SK-N-SH treated with all-trans-retinoic acid at 6 μM for 48 hours (cell line): ENCODE data around the gene MED13.

Experiments used
- ATAC-seq: fragments of 200-7000 bp; cut with Tn5 transposase; 3 replicates; pipeline ENCODE4 v1.9.1; 2020; ENCODE audit warnings: mild to moderate bottlenecking, moderate library complexity
- ARNTL ChIP-seq: fragments of 450-650 bp; formaldehyde crosslinking; IDR thresholded peaks from 2 replicates; pipeline ENCODE4 v1.5.0; 2020; ENCODE audit warnings: low read depth, mild to moderate bottlenecking, moderate library complexity, borderline replicate concordance
- BACH2 ChIP-seq: fragments of 250-450 bp; sonication (Bioruptor Pico); IDR thresholded peaks from 2 replicates; pipeline ENCODE4 v1.9.0; 2021; ENCODE audit warnings: mild to moderate bottlenecking, borderline replicate concordance
- CSDC2 ChIP-seq: fragments of 250-450 bp; sonication (Bioruptor Pico); IDR thresholded peaks from 2 replicates; pipeline ENCODE4 v1.5.0; 2020; ENCODE audit warnings: mild to moderate bottlenecking, moderate library complexity
- CSRNP3 ChIP-seq: fragments of 250-450 bp; sonication (Bioruptor Pico); IDR thresholded peaks from 2 replicates; pipeline ENCODE4 v1.5.1; 2021; ENCODE audit warnings: mild to moderate bottlenecking, moderate library complexity
- GLIS3 ChIP-seq: fragments of 250-450 bp; sonication (Bioruptor Pico); IDR thresholded peaks from 2 replicates; pipeline ENCODE4 v1.5.0; 2020; ENCODE audit warnings: mild to moderate bottlenecking, moderate library complexity
- ISL1 ChIP-seq: fragments of 250-450 bp; sonication (Bioruptor Pico); IDR thresholded peaks from 2 replicates; pipeline ENCODE4 v2.1.2; 2022; ENCODE audit warnings: mild to moderate bottlenecking, moderate library complexity
- OSR1 ChIP-seq: fragments of 250-450 bp; sonication (Bioruptor Pico); IDR thresholded peaks from 2 replicates; pipeline ENCODE4 v1.8.0; 2022; ENCODE audit warnings: moderate library complexity, mild to moderate bottlenecking, inconsistent platforms
- PPARA ChIP-seq: fragments of 250-450 bp; sonication (Bioruptor Pico); IDR thresholded peaks from 2 replicates; pipeline ENCODE4 v1.5.0; 2020; ENCODE audit warnings: mild to moderate bottlenecking, borderline replicate concordance
- RARB ChIP-seq: fragments of 250-450 bp; sonication (Bioruptor Pico); IDR thresholded peaks from 2 replicates; pipeline ENCODE4 v1.8.0; 2021; ENCODE audit warnings: mild to moderate bottlenecking, moderate library complexity
- SNAI2 ChIP-seq: fragments of 250-450 bp; sonication (Bioruptor Pico); IDR thresholded peaks from 2 replicates; pipeline ENCODE4 v1.5.0; 2020; ENCODE audit warnings: mild to moderate bottlenecking, moderate library complexity
- TCF4 ChIP-seq: fragments of 250-450 bp; sonication (Bioruptor Pico); IDR thresholded peaks from 2 replicates; pipeline ENCODE4 v1.8.0; 2021; ENCODE audit warnings: mild to moderate bottlenecking, moderate library complexity, borderline replicate concordance
- TOX ChIP-seq: fragments of 250-450 bp; sonication (Bioruptor Pico); IDR thresholded peaks from 2 replicates; pipeline ENCODE4 v1.8.0; 2021; ENCODE audit warnings: mild to moderate bottlenecking, moderate library complexity, borderline replicate concordance
- ZC3H10 ChIP-seq: fragments of 250-450 bp; sonication (Bioruptor Pico); IDR thresholded peaks from 2 replicates; pipeline ENCODE4 v1.5.1; 2021; ENCODE audit warnings: mild to moderate bottlenecking, moderate library complexity
- ZFP3 ChIP-seq: fragments of 250-450 bp; sonication (Bioruptor Pico); IDR thresholded peaks from 2 replicates; pipeline ENCODE4 v1.5.0; 2020; ENCODE audit warnings: mild to moderate bottlenecking, moderate library complexity
- ZFP30 ChIP-seq: fragments of 450-650 bp; formaldehyde crosslinking; IDR thresholded peaks from 2 replicates; pipeline ENCODE4 v1.5.0; 2022; ENCODE audit warnings: mild to moderate bottlenecking, moderate library complexity
- ZNF565 ChIP-seq: fragments of 450-650 bp; formaldehyde crosslinking; conservative IDR thresholded peaks from 2 replicates; pipeline ENCODE4 v1.5.0; 2020; ENCODE audit warnings: low read depth, mild to moderate bottlenecking, moderate library complexity
- TF ChIP-seq, protein P1 (sequence below): fragments of 250-450 bp; sonication (Bioruptor Pico); IDR thresholded peaks from 2 replicates; pipeline ENCODE4 v1.8.0; 2021; ENCODE audit warnings: low read depth, mild to moderate bottlenecking, moderate library complexity, borderline replicate concordance
- TF ChIP-seq, protein P2 (sequence below): fragments of 250-450 bp; sonication (Bioruptor Pico); IDR thresholded peaks from 2 replicates; pipeline ENCODE4 v1.8.0; 2020; ENCODE audit warnings: mild to moderate bottlenecking, moderate library complexity, borderline replicate concordance
- TF ChIP-seq, protein P3 (sequence below): fragments of 250-450 bp; sonication (Bioruptor Pico); IDR thresholded peaks from 2 replicates; pipeline ENCODE4 v1.5.1; 2020; ENCODE audit warnings: low read depth, mild to moderate bottlenecking, moderate library complexity
- TF ChIP-seq, protein P4 (sequence below): fragments of 250-450 bp; sonication (Bioruptor Pico); IDR thresholded peaks from 2 replicates; pipeline ENCODE4 v1.5.0; 2020; ENCODE audit warnings: mild to moderate bottlenecking, moderate library complexity

Gene MED13

GRCh38 chr17:62110923-62111484 lies 45.9 kb upstream of the MED13 start:
- no peak for ATAC-seq
- TF ChIP-seq ZFP3 (CRISPR knock-in tag) = no peak
- TF ChIP-seq ZFP30 = no peak
- TF ChIP-seq CSDC2 (CRISPR knock-in tag) = no peak
- TF ChIP-seq CSRNP3 (CRISPR knock-in tag) = no peak
- TF ChIP-seq ZC3H10 (CRISPR knock-in tag) = no peak
- TF ChIP-seq TOX (CRISPR knock-in tag) = no peak
- no peak for TF ChIP-seq GLIS3 (CRISPR knock-in tag)
- no peak for TF ChIP-seq BACH2 (CRISPR knock-in tag)
- TF ChIP-seq, protein P1, sequence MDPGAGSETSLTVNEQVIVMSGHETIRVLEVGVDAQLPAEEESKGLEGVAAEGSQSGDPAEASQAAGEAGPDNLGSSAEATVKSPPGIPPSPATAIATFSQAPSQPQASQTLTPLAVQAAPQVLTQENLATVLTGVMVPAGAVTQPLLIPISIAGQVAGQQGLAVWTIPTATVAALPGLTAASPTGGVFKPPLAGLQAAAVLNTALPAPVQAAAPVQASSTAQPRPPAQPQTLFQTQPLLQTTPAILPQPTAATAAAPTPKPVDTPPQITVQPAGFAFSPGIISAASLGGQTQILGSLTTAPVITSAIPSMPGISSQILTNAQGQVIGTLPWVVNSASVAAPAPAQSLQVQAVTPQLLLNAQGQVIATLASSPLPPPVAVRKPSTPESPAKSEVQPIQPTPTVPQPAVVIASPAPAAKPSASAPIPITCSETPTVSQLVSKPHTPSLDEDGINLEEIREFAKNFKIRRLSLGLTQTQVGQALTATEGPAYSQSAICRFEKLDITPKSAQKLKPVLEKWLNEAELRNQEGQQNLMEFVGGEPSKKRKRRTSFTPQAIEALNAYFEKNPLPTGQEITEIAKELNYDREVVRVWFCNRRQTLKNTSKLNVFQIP (CRISPR knock-in tag) = no peak
- TF ChIP-seq, protein P2, sequence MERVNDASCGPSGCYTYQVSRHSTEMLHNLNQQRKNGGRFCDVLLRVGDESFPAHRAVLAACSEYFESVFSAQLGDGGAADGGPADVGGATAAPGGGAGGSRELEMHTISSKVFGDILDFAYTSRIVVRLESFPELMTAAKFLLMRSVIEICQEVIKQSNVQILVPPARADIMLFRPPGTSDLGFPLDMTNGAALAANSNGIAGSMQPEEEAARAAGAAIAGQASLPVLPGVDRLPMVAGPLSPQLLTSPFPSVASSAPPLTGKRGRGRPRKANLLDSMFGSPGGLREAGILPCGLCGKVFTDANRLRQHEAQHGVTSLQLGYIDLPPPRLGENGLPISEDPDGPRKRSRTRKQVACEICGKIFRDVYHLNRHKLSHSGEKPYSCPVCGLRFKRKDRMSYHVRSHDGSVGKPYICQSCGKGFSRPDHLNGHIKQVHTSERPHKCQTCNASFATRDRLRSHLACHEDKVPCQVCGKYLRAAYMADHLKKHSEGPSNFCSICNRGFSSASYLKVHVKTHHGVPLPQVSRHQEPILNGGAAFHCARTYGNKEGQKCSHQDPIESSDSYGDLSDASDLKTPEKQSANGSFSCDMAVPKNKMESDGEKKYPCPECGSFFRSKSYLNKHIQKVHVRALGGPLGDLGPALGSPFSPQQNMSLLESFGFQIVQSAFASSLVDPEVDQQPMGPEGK (CRISPR knock-in tag) = no peak
- TF ChIP-seq OSR1 = no peak
- no peak for TF ChIP-seq ARNTL

DNA sequence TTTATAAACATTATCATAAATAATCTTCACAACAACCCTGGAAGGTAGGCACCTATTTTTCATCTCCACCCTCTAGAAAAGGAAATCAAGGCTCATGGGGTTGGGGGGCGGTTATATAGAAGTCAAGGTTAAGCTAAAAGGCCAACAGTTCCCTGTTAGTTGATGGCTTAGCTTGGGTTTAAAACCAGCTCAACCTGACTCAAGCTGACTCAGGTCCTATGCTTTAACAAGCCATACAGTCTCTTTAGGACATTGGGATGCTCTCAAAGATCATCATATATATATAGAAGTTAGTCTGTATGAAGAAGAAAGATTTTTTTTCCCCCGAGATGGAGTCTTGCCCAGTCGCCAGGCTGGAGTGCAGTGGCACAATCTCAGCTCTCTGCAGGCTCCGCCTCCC lies 44.8 kb upstream of the MED13 start:
- TF ChIP-seq SNAI2 (CRISPR knock-in tag) = no peak
- no peak for TF ChIP-seq TCF4 (CRISPR knock-in tag)
- no peak for TF ChIP-seq PPARA (CRISPR knock-in tag)
- TF ChIP-seq CSDC2 (CRISPR knock-in tag) = no peak
- no peak for TF ChIP-seq BACH2 (CRISPR knock-in tag)
- TF ChIP-seq, protein P3, sequence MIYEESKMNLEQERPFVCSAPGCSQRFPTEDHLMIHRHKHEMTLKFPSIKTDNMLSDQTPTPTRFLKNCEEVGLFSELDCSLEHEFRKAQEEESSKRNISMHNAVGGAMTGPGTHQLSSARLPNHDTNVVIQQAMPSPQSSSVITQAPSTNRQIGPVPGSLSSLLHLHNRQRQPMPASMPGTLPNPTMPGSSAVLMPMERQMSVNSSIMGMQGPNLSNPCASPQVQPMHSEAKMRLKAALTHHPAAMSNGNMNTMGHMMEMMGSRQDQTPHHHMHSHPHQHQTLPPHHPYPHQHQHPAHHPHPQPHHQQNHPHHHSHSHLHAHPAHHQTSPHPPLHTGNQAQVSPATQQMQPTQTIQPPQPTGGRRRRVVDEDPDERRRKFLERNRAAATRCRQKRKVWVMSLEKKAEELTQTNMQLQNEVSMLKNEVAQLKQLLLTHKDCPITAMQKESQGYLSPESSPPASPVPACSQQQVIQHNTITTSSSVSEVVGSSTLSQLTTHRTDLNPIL = no peak
- no peak for TF ChIP-seq ZFP30
- TF ChIP-seq ZC3H10 (CRISPR knock-in tag) = no peak
- TF ChIP-seq ARNTL = no peak
- TF ChIP-seq, protein P1 (CRISPR knock-in tag) = no peak
- TF ChIP-seq, all 23 proteins: peak for 0
- no peak for ATAC-seq

GRCh38 chr17:62109378-62109902 lies 44.4 kb upstream of the MED13 start:
- ATAC-seq = peak; percentile 99
- TF ChIP-seq ISL1 (CRISPR knock-in tag) (peak; percentile 47; the same call in 1 of the 2 replicates), ZFP3 (CRISPR knock-in tag) (0 out of 2 replicates have a peak, but pooled peaks have one; percentile 15), SNAI2 (CRISPR knock-in tag) (no peak), RARB (CRISPR knock-in tag) (no peak), ZNF565 (CRISPR knock-in tag) (no peak)
- TF ChIP-seq, protein P4, sequence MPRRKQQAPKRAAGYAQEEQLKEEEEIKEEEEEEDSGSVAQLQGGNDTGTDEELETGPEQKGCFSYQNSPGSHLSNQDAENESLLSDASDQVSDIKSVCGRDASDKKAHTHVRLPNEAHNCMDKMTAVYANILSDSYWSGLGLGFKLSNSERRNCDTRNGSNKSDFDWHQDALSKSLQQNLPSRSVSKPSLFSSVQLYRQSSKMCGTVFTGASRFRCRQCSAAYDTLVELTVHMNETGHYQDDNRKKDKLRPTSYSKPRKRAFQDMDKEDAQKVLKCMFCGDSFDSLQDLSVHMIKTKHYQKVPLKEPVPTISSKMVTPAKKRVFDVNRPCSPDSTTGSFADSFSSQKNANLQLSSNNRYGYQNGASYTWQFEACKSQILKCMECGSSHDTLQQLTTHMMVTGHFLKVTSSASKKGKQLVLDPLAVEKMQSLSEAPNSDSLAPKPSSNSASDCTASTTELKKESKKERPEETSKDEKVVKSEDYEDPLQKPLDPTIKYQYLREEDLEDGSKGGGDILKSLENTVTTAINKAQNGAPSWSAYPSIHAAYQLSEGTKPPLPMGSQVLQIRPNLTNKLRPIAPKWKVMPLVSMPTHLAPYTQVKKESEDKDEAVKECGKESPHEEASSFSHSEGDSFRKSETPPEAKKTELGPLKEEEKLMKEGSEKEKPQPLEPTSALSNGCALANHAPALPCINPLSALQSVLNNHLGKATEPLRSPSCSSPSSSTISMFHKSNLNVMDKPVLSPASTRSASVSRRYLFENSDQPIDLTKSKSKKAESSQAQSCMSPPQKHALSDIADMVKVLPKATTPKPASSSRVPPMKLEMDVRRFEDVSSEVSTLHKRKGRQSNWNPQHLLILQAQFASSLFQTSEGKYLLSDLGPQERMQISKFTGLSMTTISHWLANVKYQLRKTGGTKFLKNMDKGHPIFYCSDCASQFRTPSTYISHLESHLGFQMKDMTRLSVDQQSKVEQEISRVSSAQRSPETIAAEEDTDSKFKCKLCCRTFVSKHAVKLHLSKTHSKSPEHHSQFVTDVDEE = peak; percentile 53; the same call in 1 of the 2 replicates
